HG02938 (cell line): Measurements from ENCODE around the gene EBP.
A peak's percentile ranks its signal among the peaks of the same experiment; 100 is the strongest.
"Not testable (repeated sequence)": the region's sequence is repeated elsewhere in the genome, so short reads cannot be mapped to it uniquely, and the experiment has no call there.

Source experiments
- ATAC-seq: cut with Tn5 transposase; IDR thresholded peaks from one replicate; pipeline ENCODE4 v1.9.1; 2021; ENCODE audit warnings: mild to moderate bottlenecking, moderate library complexity; ENCODE audit not compliant: unreplicated experiment

EBP gene

GRCh38 chrX:48520976-48521352 is 644 bp upstream of the EBP start:
- ATAC-seq: no peak

GRCh38 chrX:48522291-48522690 is 683 bp downstream of the EBP start:
- no peak for ATAC-seq

GRCh38 chrX:48523682-48524081 is 2.1 kb downstream of the EBP start:
- no peak for ATAC-seq

GRCh38 chrX:48525853-48526252 is 4.2 kb downstream of the EBP start:
- ATAC-seq: not testable (repeated sequence)

- no peak for ATAC-seq
Observed at GRCh38 chrX:48530736-48531135, 9.1 kb downstream of the EBP start.

- no peak for ATAC-seq
Observed at GRCh38 chrX:48531358-48531959, 9.9 kb downstream of the EBP start.

- ATAC-seq: no peak
Observed at GRCh38 chrX:48532161-48532560, 10.6 kb downstream of the EBP start.

GRCh38 chrX:48533165-48533564 is 11.6 kb downstream of the EBP start:
- no peak for ATAC-seq

GRCh38 chrX:48538641-48539344 is 17.2 kb downstream of the EBP start:
- no peak for ATAC-seq

- ATAC-seq: peak; percentile 81
Observed at GRCh38 chrX:48539345-48540027, 17.9 kb downstream of the EBP start, which contains the start of gene TBC1D25. TBC1D25 (plus strand) TSS chrX:48539714; CDS start chrX:48539798, 84 bp downstream.

GRCh38 chrX:48540028-48540375 is 18.4 kb downstream of the EBP start:
- peak; percentile 21 for ATAC-seq

GRCh38 chrX:48540480-48540879 is 18.9 kb downstream of the EBP start:
- ATAC-seq: no peak

GRCh38 chrX:48541140-48541814 is 19.7 kb downstream of the EBP start:
- no peak for ATAC-seq

- no peak for ATAC-seq
Observed at GRCh38 chrX:48548871-48549270, 27.3 kb downstream of the EBP start.

GRCh38 chrX:48555731-48556325 is 34.2 kb downstream of the EBP start:
- not testable (repeated sequence) for ATAC-seq

- no peak for ATAC-seq
Observed at GRCh38 chrX:48558271-48558670, 36.7 kb downstream of the EBP start.

- no peak for ATAC-seq
Observed at GRCh38 chrX:48559636-48560035, 38.0 kb downstream of the EBP start.

GRCh38 chrX:48560056-48560455 is 38.4 kb downstream of the EBP start:
- ATAC-seq: no peak

GRCh38 chrX:48560681-48561080 is 39.1 kb downstream of the EBP start:
- ATAC-seq: no peak

GRCh38 chrX:48569958-48570357 is 48.4 kb downstream of the EBP start:
- no peak for ATAC-seq

GRCh38 chrX:48573690-48574269 is 52.2 kb downstream of the EBP start:
- ATAC-seq: peak; percentile 13
